SHP77 (cell line): ENCODE measurements around the gene ACCSL.

Source experiments
- DNase-seq, 2 experiments: peaks; one replicate each; lab custom pipeline; 2025; lab: John Stamatoyannopoulos, UW

Gene ACCSL

DNA sequence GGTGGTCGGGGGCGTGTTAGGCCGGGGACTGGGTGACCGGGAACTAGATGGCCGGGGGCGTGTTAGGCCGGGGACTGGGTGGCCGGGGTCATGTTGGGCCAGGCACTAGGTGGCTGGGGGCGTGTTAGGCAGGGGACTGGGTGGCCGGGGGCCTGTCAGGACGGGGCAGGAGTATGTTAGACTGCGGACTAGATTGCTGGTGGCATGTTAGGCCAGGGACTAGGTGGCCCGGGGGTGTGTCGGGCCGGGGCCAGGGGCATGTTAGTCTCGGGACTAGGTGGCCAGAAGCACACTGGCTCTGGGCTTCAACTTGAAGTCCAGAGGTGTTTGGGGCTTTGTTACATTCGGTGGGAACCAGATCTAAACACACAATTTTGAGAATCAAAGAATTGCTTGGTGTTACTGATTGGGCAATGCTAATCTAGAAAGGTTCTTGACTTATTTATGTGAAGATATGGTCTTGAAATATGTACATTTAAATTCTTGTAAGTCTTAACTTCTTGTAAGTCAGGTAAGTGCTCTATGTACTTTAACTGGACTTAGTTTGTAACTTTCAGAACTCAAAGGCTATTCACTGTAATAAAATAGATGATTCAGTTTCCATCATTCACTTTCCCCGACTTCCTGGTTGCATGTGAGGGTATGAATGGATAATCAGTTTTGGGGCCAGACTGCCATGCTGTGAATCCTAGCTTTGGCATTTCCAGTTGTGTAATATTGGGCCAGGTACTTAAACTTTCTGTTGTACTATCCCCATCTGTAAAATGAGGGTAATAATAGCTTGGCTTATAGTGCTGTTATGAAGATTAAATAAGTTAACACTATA, 48.8 kb downstream of the ACCSL start:
- DNase-seq: no peak

DNA sequence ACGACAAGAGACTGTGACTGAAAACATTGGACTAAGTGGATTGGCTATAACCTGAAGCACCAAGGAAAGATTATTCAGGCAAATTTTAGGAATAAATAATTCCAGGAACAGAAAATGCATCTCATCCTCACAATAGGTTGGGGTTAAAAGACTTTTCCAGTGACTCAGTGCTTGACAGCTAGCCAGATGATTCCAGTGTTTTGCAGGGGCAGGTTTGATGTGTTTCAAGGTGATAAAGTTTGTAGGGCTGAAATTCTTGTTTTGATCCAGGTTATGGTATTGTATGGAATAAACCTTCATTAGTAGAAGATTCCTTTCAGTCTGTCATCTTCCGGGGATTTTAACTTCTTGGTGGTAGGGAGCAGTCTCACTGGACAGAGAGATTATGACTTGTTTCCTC, 50.0 kb downstream of the ACCSL start:
- no peak for DNase-seq

DNA sequence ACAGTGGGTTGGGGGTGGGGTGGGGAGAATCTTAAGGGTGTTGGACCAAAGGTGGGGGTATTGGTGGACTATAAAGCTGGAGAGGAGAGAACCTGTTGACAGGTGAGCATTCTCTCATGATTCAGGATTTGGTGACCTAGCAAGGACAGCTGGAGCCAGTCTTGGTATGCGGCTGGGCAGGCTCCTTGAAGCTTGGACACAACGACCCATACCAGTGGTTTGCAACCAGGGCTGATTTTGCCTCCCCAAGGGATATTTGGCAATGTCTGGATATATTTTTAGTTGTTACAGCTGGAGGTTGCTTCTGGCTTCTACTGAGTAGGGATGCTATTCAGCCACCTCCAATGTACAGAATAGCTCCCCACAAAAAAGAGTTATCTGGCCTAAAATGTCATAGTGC, 53.3 kb downstream of the ACCSL start:
- DNase-seq: no peak

DNA sequence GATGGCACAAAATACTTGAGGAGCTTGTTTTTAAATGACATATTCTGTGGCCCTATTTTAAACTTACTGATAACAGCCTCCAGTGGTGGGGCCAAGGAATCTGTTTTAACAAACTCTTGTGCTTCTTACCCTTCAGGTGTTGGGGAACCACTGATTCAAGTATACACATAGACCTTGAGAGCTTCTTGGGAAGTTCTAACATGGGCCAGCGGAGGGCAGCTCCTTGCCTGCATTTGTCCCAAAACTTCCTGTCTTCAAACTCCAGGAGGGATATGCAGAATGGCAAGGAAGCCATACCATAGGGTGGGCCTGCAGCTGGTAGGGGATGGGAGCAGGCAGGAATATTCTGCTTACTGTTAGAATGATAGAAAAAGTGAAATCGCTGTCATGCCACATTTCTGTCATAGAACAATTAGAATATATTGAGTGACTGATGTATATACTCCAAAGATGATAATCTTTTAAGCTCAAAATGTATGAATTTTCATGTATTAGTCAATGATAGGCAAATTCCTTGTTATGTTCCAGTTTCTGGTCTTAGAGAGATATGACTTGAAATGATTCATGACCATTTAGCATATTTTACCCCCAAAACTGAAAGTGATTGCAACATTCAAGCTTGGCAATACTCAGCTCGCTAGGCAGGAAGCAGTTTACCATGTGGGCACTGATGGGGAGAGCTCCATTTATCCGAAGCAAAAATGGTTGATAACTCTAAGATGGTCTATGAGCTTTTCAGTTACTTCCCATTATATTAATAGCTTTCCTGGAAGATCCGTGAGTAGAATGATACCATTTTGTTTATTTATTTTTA, 56.9 kb downstream of the ACCSL start:
- no peak for DNase-seq

DNA sequence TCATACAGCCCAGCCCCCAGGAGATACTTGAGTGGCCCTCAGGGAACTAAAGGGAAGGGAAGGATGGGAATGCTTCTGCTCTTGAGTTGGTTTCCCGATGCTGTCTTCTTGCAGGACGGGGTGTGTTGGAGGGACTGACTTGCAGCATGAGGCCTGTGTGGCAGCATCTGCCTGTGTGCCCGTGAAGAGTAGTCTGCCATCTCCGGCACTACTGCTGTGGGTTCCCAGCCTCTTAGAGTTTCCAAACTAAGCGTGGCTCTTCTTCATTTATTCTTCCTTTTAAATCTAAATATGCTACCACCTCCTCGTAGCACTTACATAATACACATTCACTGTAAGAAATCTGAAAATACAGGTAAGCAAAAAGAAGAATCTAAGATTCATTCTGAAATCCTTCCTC, 60.5 kb downstream of the ACCSL start:
- DNase-seq: no peak
